Lung (tissue), 12 donors: ENCODE data around the gene RBFOX1. TPM values are rescaled to one million over a fixed set of nuclear protein-coding genes. Genes with fewer than 3 reads are reported as not detected.

Experiments used
- ATAC-seq: fragments of 200-7000 bp; cut with Tn5 transposase; one replicate; pipeline ENCODE4 v1.9.1; 2020; ENCODE audit warnings: moderate number of reproducible peaks; ENCODE audit not compliant: insufficient read depth, low FRiP score
- DNase-seq, 3 donors: peaks; one replicate each; pipeline ENCODE4 v3.0.0-alpha.2; 2013 to 2017
- H3K27ac ChIP-seq, 2 donors: one replicate each; pipeline ENCODE4 v1.5.1; 2013; ENCODE audit warnings: mild to moderate bottlenecking in 2 of 2, moderate library complexity in 2 of 2, control low read depth in 1 of 2, inconsistent platforms in 1 of 2, low read depth in 1 of 2, low read length in 1 of 2
- H3K27me3 ChIP-seq, 3 donors: one replicate each; pipeline ENCODE4 v1.5.1; 2013; ENCODE audit warnings: low read length in 2 of 3; ENCODE audit not compliant: control insufficient read depth in 3 of 3, insufficient read depth in 3 of 3
- H3K36me3 ChIP-seq, 4 donors: one replicate each; pipeline ENCODE4 v1.5.1; 2013; ENCODE audit warnings: low read length in 4 of 4, mild to moderate bottlenecking in 1 of 4, moderate library complexity in 1 of 4; ENCODE audit not compliant: control insufficient read depth in 4 of 4, insufficient read depth in 4 of 4
- H3K4me1 ChIP-seq, 5 donors: one replicate each; pipeline ENCODE4 v1.5.1; 2013; ENCODE audit warnings: low read length in 5 of 5, mild to moderate bottlenecking in 2 of 5, moderate library complexity in 1 of 5; ENCODE audit not compliant: control insufficient read depth in 5 of 5, insufficient read depth in 5 of 5
- H3K4me3 ChIP-seq: one replicate; pipeline ENCODE4 v1.5.1; 2013; ENCODE audit warnings: mild to moderate bottlenecking, control low read depth, moderate library complexity
- H3K9ac ChIP-seq, 2 donors: one replicate each; pipeline ENCODE4 v1.5.1; 2013; ENCODE audit warnings: low read length in 2 of 2, control low read depth in 1 of 2; ENCODE audit not compliant: insufficient read depth in 1 of 2
- H3K9me3 ChIP-seq, 4 donors: one replicate each; pipeline ENCODE4 v1.5.1; 2013; ENCODE audit warnings: low read length in 3 of 4, mild to moderate bottlenecking in 1 of 4, moderate library complexity in 1 of 4; ENCODE audit not compliant: control insufficient read depth in 4 of 4, insufficient read depth in 3 of 4
- WGBS, 2 donors: extraction: QIAGEN DNeasy Blood & Tissue Kit; methylation state at CpG; one replicate each; pipeline ENCODE4 v1.1.7; 2013; 5-methylcytosine and 5-hydroxymethylcytosine counted together
- polyA plus RNA-seq, 2 donors: library from polyadenylated mRNA; stranded (reverse); fragments of 200-250 nt; gene quantifications; one replicate each; pipeline ENCODE4 v1.2.1, GENCODE V29; 2013
- total RNA-seq, 2 donors: library from RNA; depleted of rRNA in 1 of 2; stranded (reverse); fragments of >200 nt in 1 of 2; gene quantifications; one replicate each; pipeline ENCODE4 v1.2.1, GENCODE V29; 2014 to 2021
- TF ChIP-seq, protein P1 (sequence below): IDR thresholded peaks from 2 replicates; pipeline ENCODE4 v1.5.1; 2012; ENCODE audit warnings: mild to moderate bottlenecking; ENCODE audit errors: control extremely low read depth, extremely low read depth
- donor health status: control.
- donor health status: control.
- donor health status: Bipolar disorder and iron deficiency.
- donor health status: healthy.
- donor health status: DM: yes; HTN: yes; CAD: no.

RBFOX1 gene
- total and polyA plus RNA-seq, 4 donors = 0.55 to 3.0 TPM; not detected in 2

- DNase-seq (no peak), ATAC-seq (no peak)
- TF ChIP-seq, protein P1, sequence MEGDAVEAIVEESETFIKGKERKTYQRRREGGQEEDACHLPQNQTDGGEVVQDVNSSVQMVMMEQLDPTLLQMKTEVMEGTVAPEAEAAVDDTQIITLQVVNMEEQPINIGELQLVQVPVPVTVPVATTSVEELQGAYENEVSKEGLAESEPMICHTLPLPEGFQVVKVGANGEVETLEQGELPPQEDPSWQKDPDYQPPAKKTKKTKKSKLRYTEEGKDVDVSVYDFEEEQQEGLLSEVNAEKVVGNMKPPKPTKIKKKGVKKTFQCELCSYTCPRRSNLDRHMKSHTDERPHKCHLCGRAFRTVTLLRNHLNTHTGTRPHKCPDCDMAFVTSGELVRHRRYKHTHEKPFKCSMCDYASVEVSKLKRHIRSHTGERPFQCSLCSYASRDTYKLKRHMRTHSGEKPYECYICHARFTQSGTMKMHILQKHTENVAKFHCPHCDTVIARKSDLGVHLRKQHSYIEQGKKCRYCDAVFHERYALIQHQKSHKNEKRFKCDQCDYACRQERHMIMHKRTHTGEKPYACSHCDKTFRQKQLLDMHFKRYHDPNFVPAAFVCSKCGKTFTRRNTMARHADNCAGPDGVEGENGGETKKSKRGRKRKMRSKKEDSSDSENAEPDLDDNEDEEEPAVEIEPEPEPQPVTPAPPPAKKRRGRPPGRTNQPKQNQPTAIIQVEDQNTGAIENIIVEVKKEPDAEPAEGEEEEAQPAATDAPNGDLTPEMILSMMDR = no peak
- Histone ChIP-seq H3K4me3 (no peak overlapping the region), H3K27me3 (no peaks in the 10 kb centered on the region), H3K27ac (no peak overlapping the region), H3K9ac (no peak overlapping the region), H3K36me3 (no peaks in the 10 kb centered on the region), H3K4me1 (peaks cover 0 to 1% (median 0%) of the 10 kb centered on the region in 5 donors), H3K9me3 (peaks cover 0 to 2% (median 0%) of the 10 kb centered on the region in 4 donors)
- whole genome bisulfite sequencing, 2 donors = 87 to 89% methylated on average over 10 of the region's 10 CpGs
These were observed 149.4 kb downstream of the RBFOX1 start for GRCh38 chr16:7482032-7482431.

DNA sequence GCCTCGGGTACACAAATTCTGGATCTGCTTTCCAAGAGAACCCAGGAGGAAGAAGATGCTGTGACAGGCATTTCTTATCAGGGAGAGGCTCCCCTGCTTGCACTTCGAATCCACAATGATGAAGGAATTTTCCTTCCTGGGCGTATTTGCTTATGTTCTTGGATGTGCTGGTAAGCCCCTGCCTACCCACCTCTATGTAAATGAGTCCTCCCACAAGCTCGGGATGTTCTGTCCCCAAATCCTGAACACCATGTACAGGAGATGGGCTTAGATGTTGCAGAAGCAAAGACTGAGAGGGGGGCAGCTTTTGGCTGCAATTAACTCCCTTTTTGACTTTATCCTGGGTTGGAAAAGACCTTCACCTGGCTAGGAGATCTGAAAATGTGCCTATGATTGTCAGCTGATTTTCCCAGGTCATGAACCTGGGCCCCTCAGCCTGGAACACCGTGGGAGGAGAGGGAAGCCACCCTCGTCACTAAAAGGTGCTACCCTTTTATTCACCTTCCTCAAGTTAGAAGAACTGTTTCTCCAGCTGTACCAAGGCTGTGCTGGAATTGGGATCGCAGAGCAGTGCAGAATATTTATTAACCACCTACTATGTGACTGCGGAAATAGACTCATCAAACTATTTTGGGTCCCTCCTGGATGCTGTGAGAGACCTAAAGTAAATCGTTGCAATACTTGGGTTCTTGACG lies 150.1 kb downstream of the RBFOX1 start:
- H3K36me3 ChIP-seq = no peaks in the 10 kb centered on the region
- no peak overlapping the region for H3K27ac ChIP-seq
- WGBS, 2 donors = 64 to 65% methylated on average over 10 of the region's 10 CpGs
- ATAC-seq (no peak), DNase-seq (no peak)
- H3K9me3 ChIP-seq = no peaks in the 10 kb centered on the region
- no peaks in the 10 kb centered on the region for H3K27me3 ChIP-seq
- H3K4me1 ChIP-seq = no peaks in the 10 kb centered on the region
- H3K4me3 ChIP-seq = no peak overlapping the region
- H3K9ac ChIP-seq = no peak overlapping the region
- TF ChIP-seq, protein P1 = no peak

DNA sequence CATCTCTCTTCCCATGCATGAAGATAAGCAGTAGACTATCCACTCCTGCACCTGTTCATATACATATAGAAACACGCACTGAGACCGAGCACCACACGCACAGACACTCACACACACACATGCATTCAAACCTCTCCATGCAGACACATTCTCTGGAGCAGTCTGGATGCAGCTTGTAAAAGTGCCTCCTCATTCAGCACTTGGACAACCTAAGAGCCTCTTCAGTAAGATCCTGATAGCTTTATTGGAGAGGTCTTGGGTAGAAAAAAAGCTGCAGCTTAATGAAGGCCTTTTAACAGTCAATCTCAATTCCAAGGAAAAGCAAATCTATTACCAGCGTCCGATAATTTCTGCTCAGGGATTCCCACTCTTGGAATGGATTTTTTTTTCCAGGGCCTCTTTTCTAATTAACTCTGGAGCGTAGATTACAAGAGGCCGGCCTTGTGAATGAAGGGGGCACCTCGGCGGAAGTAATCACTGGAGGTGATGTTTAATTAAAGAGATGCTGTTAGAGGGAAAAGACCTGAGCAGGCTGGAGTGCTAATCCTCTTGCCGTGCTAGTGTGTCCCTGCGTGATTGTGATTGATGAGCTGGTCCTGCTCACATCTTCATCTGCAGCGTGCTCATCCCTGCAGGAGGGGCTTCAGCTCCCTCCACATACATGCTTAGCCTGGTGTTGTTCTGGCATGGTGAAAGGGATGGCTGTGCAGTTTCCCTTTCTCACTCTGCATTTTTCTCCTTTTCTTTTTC lies 155.1 kb downstream of the RBFOX1 start:
- DNase-seq (no peak), ATAC-seq (no peak)
- H3K9ac ChIP-seq = no peak overlapping the region
- H3K9me3 ChIP-seq = no peaks in the 10 kb centered on the region
- WGBS, 2 donors = 68 to 78% methylated on average over 12 of the region's 12 CpGs
- no peak overlapping the region for H3K27ac ChIP-seq
- H3K4me3 ChIP-seq = peak overlapping the region; percentile 10
- H3K27me3 ChIP-seq = no peaks in the 10 kb centered on the region
- peaks cover 0 to 7% (median 0%) of the 10 kb centered on the region in 5 donors for H3K4me1 ChIP-seq
- H3K36me3 ChIP-seq = no peaks in the 10 kb centered on the region
- TF ChIP-seq, protein P1 = no peak
